Mesodermal cell (in vitro differentiated cells): ENCODE data around the gene HSPD1.

Experiments
- H3K27ac ChIP-seq: 2 replicates; pipeline ENCODE4 v1.7.0; 2013; ENCODE audit warnings: mild to moderate bottlenecking, low read depth, low read length, moderate library complexity; ENCODE audit not compliant: severe bottlenecking
- H3K36me3 ChIP-seq: 2 replicates; pipeline ENCODE4 v1.7.1; 2013; ENCODE audit warnings: mild to moderate bottlenecking, low read length, moderate library complexity; ENCODE audit not compliant: control insufficient read depth, insufficient read depth
- H3K4me1 ChIP-seq: one replicate; pipeline ENCODE4 v1.7.1; 2013; ENCODE audit warnings: mild to moderate bottlenecking, low read length; ENCODE audit not compliant: insufficient read depth, control insufficient read depth, poor library complexity, severe bottlenecking
- H3K4me3 ChIP-seq: 2 replicates; pipeline ENCODE4 v1.7.0; 2013; ENCODE audit warnings: low read length, control low read depth, mild to moderate bottlenecking; ENCODE audit not compliant: insufficient read depth, poor library complexity, severe bottlenecking; ENCODE audit errors: extremely low read depth
- H3K9me3 ChIP-seq: 2 replicates; pipeline ENCODE4 v1.7.1; 2013; ENCODE audit warnings: mild to moderate bottlenecking, low read length, moderate library complexity; ENCODE audit not compliant: control insufficient read depth
- WGBS, 2 experiments: methylation state at CpG; one replicate each; pipeline ENCODE4 v1.1.5; 2013; ENCODE audit warnings: missing lambda C conversion rate in 2 of 2; ENCODE audit not compliant: insufficient coverage in 2 of 2; 5-methylcytosine and 5-hydroxymethylcytosine counted together

Gene HSPD1

GRCh38 chr2:197437380-197437779, 62.3 kb downstream of the HSPD1 start:
- 100% methylated on average over 2 of the region's 2 CpGs for WGBS, 2 experiments
- H3K4me3 ChIP-seq, result no peak overlapping the region
- H3K4me1 ChIP-seq, result peaks cover 8% of the 10 kb centered on the region
- peaks cover 6% of the 10 kb centered on the region for H3K36me3 ChIP-seq
- no peak overlapping the region for H3K27ac ChIP-seq
- no peaks in the 10 kb centered on the region for H3K9me3 ChIP-seq
